ENCODE measurements around the gene VIPR1.

GRCh38 chr3:42520336-42520735, 17.9 kb downstream of the VIPR1 start:
- TF ChIP-seq CTCF (IDR thresholded peaks at IDR 0.05; ENCODE audit: insufficient read depth, low read length, poor library complexity, severe bottlenecking) (no peak), EZH2phosphoT487 (conservative IDR thresholded peaks at IDR 0.05; ENCODE audit: low read length) (no peak)

Measured in SU-DHL-6 (cell line).